ENCODE data around the gene TMEM178A. TPM values are rescaled to one million over a fixed set of nuclear protein-coding genes. Genes with fewer than 3 reads are reported as not detected.

The TMEM178A gene
- polyA plus RNA-seq, 1 donor = 7.3 TPM

- no peaks in the 10 kb centered on the region for H3K36me3 ChIP-seq (ENCODE audit: control insufficient read depth, insufficient read depth, low read length)
- no peaks in the 10 kb centered on the region for H3K4me1 ChIP-seq (ENCODE audit: control insufficient read depth, insufficient read depth, low read length)
- DNase-seq = no peak
- H3K9me3 ChIP-seq (ENCODE audit: control insufficient read depth, low read depth, low read length) = peaks cover 3% of the 10 kb centered on the region
- no peak overlapping the region for H3K27ac ChIP-seq (ENCODE audit: low read length)
- WGBS (ENCODE audit: insufficient coverage, low lambda C conversion rate) = no CpG with 5 or more reads among the region's 8 CpGs
- no peak overlapping the region for H3K4me3 ChIP-seq (ENCODE audit: low read length)
- H3K27me3 ChIP-seq (ENCODE audit: control insufficient read depth, insufficient read depth, low read length) = no peaks in the 10 kb centered on the region
Measured at GRCh38 chr2:39706945-39707344, 41.2 kb downstream of the TMEM178A start.

GRCh38 chr2:39708003-39708402 is 42.3 kb downstream of the TMEM178A start:
- Histone ChIP-seq H3K4me1 (ENCODE audit: control insufficient read depth, insufficient read depth, low read length) (no peaks in the 10 kb centered on the region), H3K9me3 (ENCODE audit: control insufficient read depth, low read depth, low read length) (no peaks in the 10 kb centered on the region), H3K4me3 (ENCODE audit: low read length) (no peak overlapping the region), H3K27ac (ENCODE audit: low read length) (no peak overlapping the region), H3K36me3 (ENCODE audit: control insufficient read depth, insufficient read depth, low read length) (no peaks in the 10 kb centered on the region), H3K27me3 (ENCODE audit: control insufficient read depth, insufficient read depth, low read length) (no peaks in the 10 kb centered on the region)
- 100% methylated on average over 4 of the region's 9 CpGs for WGBS (ENCODE audit: insufficient coverage, low lambda C conversion rate)
- no peak for DNase-seq

GRCh38 chr2:39710807-39711206 is 45.1 kb downstream of the TMEM178A start:
- Histone ChIP-seq H3K4me1 (ENCODE audit: control insufficient read depth, insufficient read depth, low read length) (no peaks in the 10 kb centered on the region), H3K27me3 (ENCODE audit: control insufficient read depth, insufficient read depth, low read length) (no peaks in the 10 kb centered on the region), H3K9me3 (ENCODE audit: control insufficient read depth, low read depth, low read length) (no peaks in the 10 kb centered on the region), H3K4me3 (ENCODE audit: low read length) (no peak overlapping the region), H3K36me3 (ENCODE audit: control insufficient read depth, insufficient read depth, low read length) (no peaks in the 10 kb centered on the region), H3K27ac (ENCODE audit: low read length) (no peak overlapping the region)
- WGBS (ENCODE audit: insufficient coverage, low lambda C conversion rate) = no CpG with 5 or more reads among the region's 3 CpGs
- DNase-seq = no peak

- no peak for DNase-seq
- H3K27me3 ChIP-seq (ENCODE audit: control insufficient read depth, insufficient read depth, low read length) = no peaks in the 10 kb centered on the region
- 100% methylated on average over 1 of the region's 5 CpGs for WGBS (ENCODE audit: insufficient coverage, low lambda C conversion rate)
- H3K36me3 ChIP-seq (ENCODE audit: control insufficient read depth, insufficient read depth, low read length) = no peaks in the 10 kb centered on the region
- no peaks in the 10 kb centered on the region for H3K4me1 ChIP-seq (ENCODE audit: control insufficient read depth, insufficient read depth, low read length)
- H3K27ac ChIP-seq (ENCODE audit: low read length) = no peak overlapping the region
- no peak overlapping the region for H3K4me3 ChIP-seq (ENCODE audit: low read length)
- no peaks in the 10 kb centered on the region for H3K9me3 ChIP-seq (ENCODE audit: control insufficient read depth, low read depth, low read length)
Measured at GRCh38 chr2:39712953-39713352, 47.2 kb downstream of the TMEM178A start.

- DNase-seq = no peak
- H3K36me3 ChIP-seq (ENCODE audit: control insufficient read depth, insufficient read depth, low read length) = no peaks in the 10 kb centered on the region
- H3K27me3 ChIP-seq (ENCODE audit: control insufficient read depth, insufficient read depth, low read length) = no peaks in the 10 kb centered on the region
- H3K4me3 ChIP-seq (ENCODE audit: low read length) = no peak overlapping the region
- no peaks in the 10 kb centered on the region for H3K4me1 ChIP-seq (ENCODE audit: control insufficient read depth, insufficient read depth, low read length)
- no peaks in the 10 kb centered on the region for H3K9me3 ChIP-seq (ENCODE audit: control insufficient read depth, low read depth, low read length)
- no peak overlapping the region for H3K27ac ChIP-seq (ENCODE audit: low read length)
Measured at GRCh38 chr2:39715095-39715494, 49.4 kb downstream of the TMEM178A start.

- no peak overlapping the region for H3K4me3 ChIP-seq (ENCODE audit: low read length)
- DNase-seq = no peak
- no peaks in the 10 kb centered on the region for H3K4me1 ChIP-seq (ENCODE audit: control insufficient read depth, insufficient read depth, low read length)
- H3K27ac ChIP-seq (ENCODE audit: low read length) = no peak overlapping the region
- H3K27me3 ChIP-seq (ENCODE audit: control insufficient read depth, insufficient read depth, low read length) = no peaks in the 10 kb centered on the region
- no peaks in the 10 kb centered on the region for H3K9me3 ChIP-seq (ENCODE audit: control insufficient read depth, low read depth, low read length)
- no peaks in the 10 kb centered on the region for H3K36me3 ChIP-seq (ENCODE audit: control insufficient read depth, insufficient read depth, low read length)
- no CpG with 5 or more reads among the region's 3 CpGs for WGBS (ENCODE audit: insufficient coverage, low lambda C conversion rate)
Measured at GRCh38 chr2:39715822-39716221, 50.1 kb downstream of the TMEM178A start.

- Histone ChIP-seq H3K27me3 (ENCODE audit: control insufficient read depth, insufficient read depth, low read length) (no peaks in the 10 kb centered on the region), H3K9me3 (ENCODE audit: control insufficient read depth, low read depth, low read length) (no peaks in the 10 kb centered on the region), H3K4me3 (ENCODE audit: low read length) (no peak overlapping the region), H3K4me1 (ENCODE audit: control insufficient read depth, insufficient read depth, low read length) (no peaks in the 10 kb centered on the region), H3K27ac (ENCODE audit: low read length) (no peak overlapping the region), H3K36me3 (ENCODE audit: control insufficient read depth, insufficient read depth, low read length) (no peaks in the 10 kb centered on the region)
- DNase-seq = no peak
- 67% methylated on average over 1 of the region's 12 CpGs for WGBS (ENCODE audit: insufficient coverage, low lambda C conversion rate)
Measured at GRCh38 chr2:39717067-39717466, 51.4 kb downstream of the TMEM178A start.

GRCh38 chr2:39718483-39718882 is 52.8 kb downstream of the TMEM178A start:
- Histone ChIP-seq H3K27me3 (ENCODE audit: control insufficient read depth, insufficient read depth, low read length) (no peaks in the 10 kb centered on the region), H3K27ac (ENCODE audit: low read length) (no peak overlapping the region), H3K36me3 (ENCODE audit: control insufficient read depth, insufficient read depth, low read length) (no peaks in the 10 kb centered on the region), H3K4me3 (ENCODE audit: low read length) (no peak overlapping the region), H3K4me1 (ENCODE audit: control insufficient read depth, insufficient read depth, low read length) (no peaks in the 10 kb centered on the region), H3K9me3 (ENCODE audit: control insufficient read depth, low read depth, low read length) (no peaks in the 10 kb centered on the region)
- no peak for DNase-seq
- 20% methylated on average over 2 of the region's 9 CpGs for WGBS (ENCODE audit: insufficient coverage, low lambda C conversion rate)

GRCh38 chr2:39719317-39719716 is 53.6 kb downstream of the TMEM178A start:
- no peak overlapping the region for H3K27ac ChIP-seq (ENCODE audit: low read length)
- H3K4me3 ChIP-seq (ENCODE audit: low read length) = no peak overlapping the region
- DNase-seq = no peak
- no peaks in the 10 kb centered on the region for H3K27me3 ChIP-seq (ENCODE audit: control insufficient read depth, insufficient read depth, low read length)
- H3K4me1 ChIP-seq (ENCODE audit: control insufficient read depth, insufficient read depth, low read length) = no peaks in the 10 kb centered on the region
- no CpG with 5 or more reads among the region's 8 CpGs for WGBS (ENCODE audit: insufficient coverage, low lambda C conversion rate)
- no peaks in the 10 kb centered on the region for H3K36me3 ChIP-seq (ENCODE audit: control insufficient read depth, insufficient read depth, low read length)
- no peaks in the 10 kb centered on the region for H3K9me3 ChIP-seq (ENCODE audit: control insufficient read depth, low read depth, low read length)

GRCh38 chr2:39720970-39721369 is 55.3 kb downstream of the TMEM178A start:
- Histone ChIP-seq H3K36me3 (ENCODE audit: control insufficient read depth, insufficient read depth, low read length) (no peaks in the 10 kb centered on the region), H3K27me3 (ENCODE audit: control insufficient read depth, insufficient read depth, low read length) (no peaks in the 10 kb centered on the region), H3K9me3 (ENCODE audit: control insufficient read depth, low read depth, low read length) (no peaks in the 10 kb centered on the region), H3K4me3 (ENCODE audit: low read length) (no peak overlapping the region), H3K4me1 (ENCODE audit: control insufficient read depth, insufficient read depth, low read length) (no peaks in the 10 kb centered on the region), H3K27ac (ENCODE audit: low read length) (no peak overlapping the region)
- WGBS (ENCODE audit: insufficient coverage, low lambda C conversion rate) = no CpG with 5 or more reads among the region's 2 CpGs
- no peak for DNase-seq

- no peak overlapping the region for H3K27ac ChIP-seq (ENCODE audit: low read length)
- H3K4me1 ChIP-seq (ENCODE audit: control insufficient read depth, insufficient read depth, low read length) = no peaks in the 10 kb centered on the region
- no peaks in the 10 kb centered on the region for H3K27me3 ChIP-seq (ENCODE audit: control insufficient read depth, insufficient read depth, low read length)
- WGBS (ENCODE audit: insufficient coverage, low lambda C conversion rate) = no CpG with 5 or more reads among the region's 2 CpGs
- H3K4me3 ChIP-seq (ENCODE audit: low read length) = no peak overlapping the region
- no peaks in the 10 kb centered on the region for H3K36me3 ChIP-seq (ENCODE audit: control insufficient read depth, insufficient read depth, low read length)
- no peaks in the 10 kb centered on the region for H3K9me3 ChIP-seq (ENCODE audit: control insufficient read depth, low read depth, low read length)
- no peak for DNase-seq
Measured at GRCh38 chr2:39723497-39723896, 57.8 kb downstream of the TMEM178A start.
